ENCODE measurements around the gene CFAP61. TPM values are rescaled to one million over a fixed set of nuclear protein-coding genes. Genes with fewer than 3 reads are reported as not detected.

Gene CFAP61
- total RNA-seq, 1 donor from 2014 or later, result not detected

DNA sequence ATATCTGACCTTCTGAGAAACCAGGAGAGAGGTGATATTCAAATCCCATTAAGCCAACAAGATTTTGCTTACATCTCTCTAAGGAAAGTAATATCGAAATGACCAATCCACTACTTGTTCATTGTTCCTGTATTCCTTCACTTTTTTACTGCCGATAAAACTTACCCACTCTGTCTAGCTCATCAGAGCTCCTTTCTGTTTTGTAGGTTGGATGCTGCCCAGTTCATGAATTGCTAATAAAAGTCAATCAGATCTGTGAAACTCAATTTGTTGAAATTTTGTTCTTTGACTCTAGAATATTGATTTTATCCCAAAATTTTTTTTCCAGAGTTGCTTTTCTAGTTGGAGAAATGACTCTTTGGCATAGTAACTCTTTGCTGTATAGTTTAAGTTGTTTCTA lies 166.7 kb downstream of the CFAP61 start:
- Histone ChIP-seq H3K9me3 (no peaks in the 10 kb centered on the region), H3K27me3 (peaks cover 5% of the 10 kb centered on the region)
- ATAC-seq, result no peak

DNA sequence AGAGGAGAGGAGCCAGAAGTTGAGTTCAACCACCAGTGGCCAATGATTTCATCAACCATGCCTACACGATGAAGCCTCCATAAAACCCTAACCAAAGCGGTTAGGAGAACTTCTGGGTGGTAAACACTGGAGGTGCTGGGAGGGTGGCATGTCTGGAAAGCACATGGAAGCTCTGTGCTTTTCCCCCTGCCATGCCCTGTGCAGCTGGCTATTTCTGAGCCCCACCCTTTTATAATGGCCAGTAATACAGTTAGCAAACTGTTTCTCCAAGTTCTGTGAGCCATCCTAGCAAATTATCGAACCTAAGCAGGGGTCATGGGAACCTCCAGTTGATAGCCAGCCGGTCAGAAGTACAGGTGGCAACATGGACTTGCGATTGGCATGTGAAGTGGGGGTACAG lies 167.8 kb downstream of the CFAP61 start:
- Histone ChIP-seq H3K4me3 (no peak overlapping the region), H3K27ac (no peak overlapping the region), H3K27me3 (peaks cover 5% of the 10 kb centered on the region), H3K4me1 (no peaks in the 10 kb centered on the region), H3K36me3 (no peaks in the 10 kb centered on the region), H3K9me3 (no peaks in the 10 kb centered on the region)
- ATAC-seq (no peak), DNase-seq (no peak)
- intact Hi-C loops (cut with DNase I), result no loop called here
- TF ChIP-seq, protein P1, sequence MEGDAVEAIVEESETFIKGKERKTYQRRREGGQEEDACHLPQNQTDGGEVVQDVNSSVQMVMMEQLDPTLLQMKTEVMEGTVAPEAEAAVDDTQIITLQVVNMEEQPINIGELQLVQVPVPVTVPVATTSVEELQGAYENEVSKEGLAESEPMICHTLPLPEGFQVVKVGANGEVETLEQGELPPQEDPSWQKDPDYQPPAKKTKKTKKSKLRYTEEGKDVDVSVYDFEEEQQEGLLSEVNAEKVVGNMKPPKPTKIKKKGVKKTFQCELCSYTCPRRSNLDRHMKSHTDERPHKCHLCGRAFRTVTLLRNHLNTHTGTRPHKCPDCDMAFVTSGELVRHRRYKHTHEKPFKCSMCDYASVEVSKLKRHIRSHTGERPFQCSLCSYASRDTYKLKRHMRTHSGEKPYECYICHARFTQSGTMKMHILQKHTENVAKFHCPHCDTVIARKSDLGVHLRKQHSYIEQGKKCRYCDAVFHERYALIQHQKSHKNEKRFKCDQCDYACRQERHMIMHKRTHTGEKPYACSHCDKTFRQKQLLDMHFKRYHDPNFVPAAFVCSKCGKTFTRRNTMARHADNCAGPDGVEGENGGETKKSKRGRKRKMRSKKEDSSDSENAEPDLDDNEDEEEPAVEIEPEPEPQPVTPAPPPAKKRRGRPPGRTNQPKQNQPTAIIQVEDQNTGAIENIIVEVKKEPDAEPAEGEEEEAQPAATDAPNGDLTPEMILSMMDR (IDR thresholded peaks at IDR 0.05), result no peak

More for the DNA sequence above, 166.7 kb downstream of the CFAP61 start:
- DNase-seq, result no peak
- Histone ChIP-seq H3K4me3 (no peak overlapping the region), H3K36me3 (no peaks in the 10 kb centered on the region), H3K27ac (no peak overlapping the region), H3K4me1 (no peaks in the 10 kb centered on the region)
- TF ChIP-seq, protein P1 (IDR thresholded peaks at IDR 0.05), result no peak
- intact Hi-C loops (cut with DNase I), result no loop called here

DNA sequence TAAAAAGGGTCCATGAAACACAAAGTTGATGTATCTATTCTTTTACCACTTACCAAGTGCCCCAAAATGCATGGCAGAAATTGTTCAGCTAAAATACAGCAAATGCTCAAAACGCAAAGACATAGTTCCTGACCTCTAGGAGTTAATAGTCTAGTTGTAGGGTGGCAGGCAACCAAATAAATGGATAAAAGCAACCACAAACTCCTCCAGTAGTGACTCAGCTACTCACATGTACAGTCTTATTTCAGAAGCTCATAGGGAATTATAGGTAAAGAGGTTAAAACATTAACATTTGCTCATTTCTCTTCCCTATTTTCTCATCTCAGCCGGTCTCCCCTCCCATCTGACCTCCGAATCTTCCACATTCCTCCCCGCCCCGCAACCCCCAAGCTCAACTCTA lies 171.6 kb downstream of the CFAP61 start:
- Histone ChIP-seq H3K27me3 (no peaks in the 10 kb centered on the region), H3K4me1 (no peaks in the 10 kb centered on the region), H3K36me3 (no peaks in the 10 kb centered on the region), H3K9me3 (no peaks in the 10 kb centered on the region), H3K27ac (no peak overlapping the region), H3K4me3 (no peak overlapping the region)
- DNase-seq (no peak), ATAC-seq (no peak)
- TF ChIP-seq, protein P1 (IDR thresholded peaks at IDR 0.05), result no peak
- intact Hi-C loops (cut with DNase I), result no loop called here

DNA sequence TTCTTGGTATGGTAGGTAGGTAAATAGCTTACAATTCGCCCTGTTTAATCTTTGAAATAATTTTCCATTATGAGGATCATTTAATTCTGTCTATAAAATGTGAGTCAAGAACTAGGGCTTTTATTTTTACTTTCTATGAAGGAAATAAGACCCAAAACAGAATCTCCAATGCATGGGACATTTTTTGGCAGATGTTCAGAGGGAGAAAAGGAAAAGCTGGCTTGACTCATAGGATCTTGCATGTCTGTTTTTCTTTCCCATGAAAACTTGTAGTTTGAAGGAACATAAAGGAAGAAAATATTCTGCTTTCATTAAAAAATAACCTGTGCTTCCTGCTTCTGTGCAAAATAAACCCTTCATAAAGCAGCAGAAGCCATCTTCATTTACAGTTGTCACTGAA lies 172.5 kb downstream of the CFAP61 start:
- DNase-seq, result no peak
- H3K9me3 ChIP-seq, result no peaks in the 10 kb centered on the region
- H3K27ac ChIP-seq, result no peak overlapping the region
- intact Hi-C loops (cut with DNase I), result no loop called here
- H3K36me3 ChIP-seq, result no peaks in the 10 kb centered on the region
- H3K4me1 ChIP-seq, result no peaks in the 10 kb centered on the region
- TF ChIP-seq, protein P1 (IDR thresholded peaks at IDR 0.05), result no peak
- no peaks in the 10 kb centered on the region for H3K27me3 ChIP-seq
- ATAC-seq, result no peak
- H3K4me3 ChIP-seq, result no peak overlapping the region

DNA sequence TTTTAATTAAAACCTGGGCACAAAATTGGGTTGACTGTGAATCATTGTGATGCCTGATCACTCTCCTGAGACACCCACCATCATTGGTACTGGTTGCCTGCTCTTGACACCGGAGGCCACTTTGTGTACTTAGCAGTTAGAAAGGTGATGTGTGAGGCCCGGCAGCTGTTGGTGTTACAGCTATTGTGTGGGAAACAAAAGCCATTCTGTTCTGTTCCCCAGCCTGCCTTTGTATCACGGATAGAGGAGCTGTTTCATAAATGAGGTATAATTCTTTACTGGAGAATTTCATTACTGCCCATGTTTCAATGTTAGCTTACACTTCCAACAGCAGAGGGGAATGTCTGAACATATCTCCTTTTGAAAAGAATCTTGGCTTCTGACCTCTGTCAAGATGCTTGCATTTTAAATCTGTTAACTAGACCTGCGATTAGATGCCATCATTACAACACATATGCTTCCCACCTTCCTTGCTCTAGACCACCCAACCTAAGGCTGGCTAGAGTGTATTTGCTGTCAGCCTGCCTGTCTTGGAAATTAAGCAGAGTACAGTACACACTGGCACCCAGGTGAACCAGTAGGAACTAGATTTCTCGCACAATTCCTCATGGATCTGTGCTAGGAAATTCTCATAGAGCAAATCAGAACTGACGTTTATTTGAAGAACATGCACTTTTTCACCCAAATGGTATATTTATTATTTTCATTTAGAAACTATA lies 173.2 kb downstream of the CFAP61 start:
- no peak overlapping the region for H3K27ac ChIP-seq
- TF ChIP-seq, protein P1 (IDR thresholded peaks at IDR 0.05), result no peak
- intact Hi-C loops (cut with DNase I), result no loop called here

More for the DNA sequence above, 173.2 kb downstream of the CFAP61 start:
- H3K4me1 ChIP-seq, result no peaks in the 10 kb centered on the region
- no peak overlapping the region for H3K4me3 ChIP-seq
- no peaks in the 10 kb centered on the region for H3K27me3 ChIP-seq
- H3K36me3 ChIP-seq, result no peaks in the 10 kb centered on the region
- no peak for ATAC-seq
- no peaks in the 10 kb centered on the region for H3K9me3 ChIP-seq
- DNase-seq, result no peak

All from upper lobe of right lung (tissue), 1 donor.